ENCODE results near the gene PTTG1IP. TPM values are rescaled to one million over a fixed set of nuclear protein-coding genes. Genes with fewer than 3 reads are reported as not detected.

Gene PTTG1IP
- total RNA-seq, 1 donor from 2014 or later, result 88.6 TPM

DNA sequence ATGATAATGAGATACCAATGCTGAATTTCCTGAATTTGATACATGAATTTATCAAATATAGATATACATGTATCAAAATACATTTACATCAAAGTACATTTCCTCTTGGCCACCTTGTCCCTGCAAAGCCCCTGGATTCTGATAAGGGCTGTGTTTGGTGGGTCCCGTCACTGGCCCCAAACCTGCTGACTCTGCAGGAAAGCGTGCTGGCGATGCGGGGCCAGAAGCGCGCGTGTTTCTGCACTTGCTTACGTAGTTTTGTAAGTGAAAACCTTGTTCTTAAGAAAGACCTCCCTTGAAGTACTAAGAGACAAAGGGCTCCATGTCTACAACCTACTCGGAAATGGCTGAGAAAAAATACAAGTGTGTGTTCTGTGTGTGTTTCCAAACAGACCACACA lies 36.2 kb upstream of the PTTG1IP start:
- no peak for DNase-seq

DNA sequence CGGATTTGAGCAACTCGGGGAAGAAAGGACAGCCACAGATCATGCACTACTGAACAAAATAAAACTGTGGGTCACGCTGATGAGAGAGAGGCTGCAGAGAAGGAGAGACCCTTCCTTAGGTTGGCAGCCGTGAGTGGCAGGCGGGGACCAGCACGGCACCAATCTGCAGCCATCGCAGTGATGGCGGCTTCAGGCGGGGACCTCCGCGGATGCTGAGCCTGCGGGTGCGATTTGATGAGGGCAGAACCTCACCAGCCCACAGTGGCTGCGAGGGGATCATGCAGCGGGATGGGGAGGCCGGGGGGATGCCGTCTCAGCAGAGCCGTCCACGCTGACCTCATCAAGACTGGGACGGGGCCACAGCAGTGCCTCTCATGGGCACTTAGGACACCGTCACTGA lies 35.4 kb upstream of the PTTG1IP start:
- DNase-seq, result no peak

DNA sequence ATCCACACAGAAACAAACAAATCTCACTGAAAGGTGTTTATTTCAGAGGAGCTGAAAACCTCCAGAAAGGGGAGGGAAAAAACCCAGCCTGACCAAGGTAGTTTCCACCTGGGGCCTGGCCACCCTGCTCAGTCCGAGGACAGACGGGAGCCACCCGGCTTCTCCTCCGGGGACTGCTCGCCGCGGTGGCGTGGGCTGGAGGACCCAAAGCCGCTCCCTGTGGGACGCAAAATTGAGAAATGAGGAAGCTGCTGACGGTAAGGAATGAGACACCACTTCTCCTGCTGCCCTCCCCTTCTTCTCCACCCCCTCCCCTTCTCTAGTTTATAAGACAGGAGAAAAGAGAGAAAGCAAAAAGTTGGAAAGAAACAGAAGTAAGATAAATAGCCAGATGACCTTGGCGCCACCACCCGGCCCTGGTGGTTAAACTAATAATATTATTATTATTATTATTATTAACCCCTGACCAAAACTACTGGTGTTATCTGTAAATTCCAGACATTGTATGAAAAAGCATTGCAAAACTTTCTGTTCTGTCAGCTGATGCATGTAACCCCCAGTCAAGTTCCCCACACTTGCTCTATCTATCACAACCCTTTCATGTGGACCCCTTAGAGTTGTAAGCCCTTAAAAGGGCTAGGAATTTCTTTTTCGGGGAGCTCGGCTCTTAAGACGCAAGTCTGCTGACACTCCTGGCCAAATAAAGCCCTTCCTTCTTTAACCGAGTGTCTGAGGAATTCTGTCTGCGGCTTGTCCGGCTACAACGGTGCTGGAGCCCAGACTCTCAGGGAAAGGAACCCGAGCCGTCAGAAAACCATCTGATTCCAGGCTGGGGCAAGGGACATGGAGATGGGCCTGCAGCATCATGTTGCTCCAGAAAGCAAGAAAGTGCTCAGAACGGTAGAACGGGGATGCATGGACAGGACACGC lies 34.7 kb upstream of the PTTG1IP start:
- no peak for DNase-seq

- no peak for DNase-seq
Observed at GRCh38 chr21:44907225-44907965, 33.9 kb upstream of the PTTG1IP start.

DNA sequence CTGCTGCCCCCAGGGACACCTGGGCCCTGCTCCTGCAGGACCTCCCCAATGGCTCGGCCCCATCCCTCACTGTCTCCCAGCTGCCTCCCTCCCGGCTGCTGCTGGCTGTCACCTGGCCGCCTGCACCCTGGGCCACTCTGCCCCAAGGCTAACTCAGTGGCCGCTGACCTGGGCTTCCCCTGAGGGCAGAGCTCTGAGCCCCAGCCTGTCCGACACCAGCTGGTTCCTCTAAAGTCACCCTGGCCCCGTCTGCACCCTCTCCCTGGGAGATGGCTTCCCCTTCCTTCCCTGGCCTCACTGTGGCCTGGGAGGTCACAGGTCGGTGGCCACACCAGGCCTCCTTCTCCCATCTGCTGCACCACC lies 32.2 kb upstream of the PTTG1IP start:
- no peak for DNase-seq

- no peak for DNase-seq
Observed at GRCh38 chr21:44905016-44905727, 31.7 kb upstream of the PTTG1IP start.

DNA sequence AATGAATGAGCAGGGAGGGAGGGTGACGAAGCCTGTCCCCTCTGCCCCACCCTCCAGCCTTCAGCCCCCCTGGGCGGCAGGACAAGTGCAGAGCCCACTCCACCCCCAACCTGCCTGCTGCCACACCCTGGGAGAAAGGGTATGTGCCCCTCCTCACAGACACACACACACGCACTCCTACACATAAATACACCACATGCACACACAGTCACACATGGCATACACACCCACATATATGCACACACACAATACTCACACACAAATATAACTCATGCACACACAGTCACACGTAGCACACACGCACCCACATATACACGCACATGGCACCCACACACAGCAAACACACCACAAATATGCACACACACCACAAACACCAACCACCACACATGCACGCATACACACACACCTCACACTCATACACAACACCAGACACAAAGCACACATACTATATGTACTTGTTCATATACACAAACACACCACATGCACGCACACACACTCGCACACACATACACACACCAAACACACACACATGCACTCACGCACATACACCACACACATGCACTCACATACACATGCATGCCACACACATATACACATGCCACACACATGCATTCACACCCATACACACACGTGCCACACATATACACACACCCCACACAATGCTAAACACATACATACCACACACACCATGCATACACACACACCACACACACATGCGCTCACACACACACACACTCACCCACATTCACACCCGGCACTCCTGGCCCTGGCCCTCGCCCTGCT lies 30.8 kb upstream of the PTTG1IP start:
- DNase-seq, result no peak

- DNase-seq, result no peak
Observed at GRCh38 chr21:44903689-44904088, 30.2 kb upstream of the PTTG1IP start.

DNA sequence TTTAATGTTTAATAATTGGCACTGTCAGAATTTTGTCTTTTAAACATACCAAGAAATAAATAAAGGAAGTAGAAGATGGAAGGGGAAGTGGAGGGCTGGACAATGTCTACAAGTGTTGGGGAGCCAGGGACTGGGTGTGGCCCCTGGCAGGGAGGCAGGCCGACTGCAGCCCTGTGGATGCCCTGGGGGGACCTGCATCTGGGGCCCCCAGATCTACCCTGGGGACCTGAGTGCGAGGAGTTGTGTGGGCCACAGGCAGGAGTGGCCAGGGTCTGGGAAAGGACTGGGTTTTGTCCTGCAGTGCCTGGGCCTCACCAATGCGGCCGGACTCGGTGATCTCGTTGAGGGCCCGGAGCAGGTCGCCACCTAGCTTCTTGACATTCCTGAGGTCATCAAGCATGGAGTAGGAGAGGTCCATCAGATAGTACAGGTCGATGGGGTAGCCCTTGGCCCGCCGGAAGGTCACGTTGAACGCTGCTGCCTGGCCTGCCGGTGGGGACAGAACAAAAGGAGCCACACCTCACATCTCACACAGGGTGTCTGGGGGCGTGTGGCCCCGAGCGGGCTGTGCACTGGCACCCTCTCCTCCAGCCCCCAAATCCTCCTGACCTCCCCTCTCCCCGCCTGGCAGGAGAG lies 29.7 kb upstream of the PTTG1IP start:
- no peak for DNase-seq

DNA sequence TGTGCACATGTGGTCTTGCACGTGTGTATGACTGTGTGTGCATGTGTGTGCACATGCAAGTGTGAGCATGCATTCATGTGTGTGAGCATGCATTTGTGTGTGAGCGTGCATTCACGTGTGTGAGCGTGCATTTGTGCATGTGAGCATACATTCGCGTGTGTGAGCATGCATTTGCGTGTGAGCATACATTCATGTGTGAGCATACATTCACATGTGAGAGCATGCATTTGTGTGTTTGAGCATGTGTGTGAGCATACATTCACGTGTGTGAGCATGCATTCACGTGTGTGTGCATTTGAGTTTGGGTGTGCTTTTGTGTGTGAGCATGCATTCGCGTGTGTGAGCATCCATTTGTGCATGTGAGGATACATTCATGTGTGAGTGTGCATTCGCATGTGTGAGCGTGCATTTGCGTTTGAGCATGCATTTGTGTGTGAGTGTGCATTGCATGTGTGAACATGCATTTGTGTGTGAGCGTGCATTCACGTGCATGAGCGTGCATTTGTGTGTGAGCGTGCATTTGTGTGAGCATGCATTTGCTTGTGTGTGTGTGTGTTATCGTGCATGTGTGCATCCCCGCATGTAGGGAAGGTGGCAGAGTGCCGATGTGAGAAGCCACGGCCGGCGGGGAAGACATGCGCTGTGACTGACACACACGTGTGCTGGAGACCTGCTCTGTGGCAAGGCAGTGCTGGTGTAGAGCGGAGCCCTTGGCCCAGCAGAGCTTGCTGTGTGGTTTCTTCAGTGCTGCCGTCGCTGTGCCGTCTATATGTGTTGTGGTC lies 29.0 kb upstream of the PTTG1IP start:
- no peak for DNase-seq

- DNase-seq, result no peak
Observed at GRCh38 chr21:44901391-44902074, 28.0 kb upstream of the PTTG1IP start.

DNA sequence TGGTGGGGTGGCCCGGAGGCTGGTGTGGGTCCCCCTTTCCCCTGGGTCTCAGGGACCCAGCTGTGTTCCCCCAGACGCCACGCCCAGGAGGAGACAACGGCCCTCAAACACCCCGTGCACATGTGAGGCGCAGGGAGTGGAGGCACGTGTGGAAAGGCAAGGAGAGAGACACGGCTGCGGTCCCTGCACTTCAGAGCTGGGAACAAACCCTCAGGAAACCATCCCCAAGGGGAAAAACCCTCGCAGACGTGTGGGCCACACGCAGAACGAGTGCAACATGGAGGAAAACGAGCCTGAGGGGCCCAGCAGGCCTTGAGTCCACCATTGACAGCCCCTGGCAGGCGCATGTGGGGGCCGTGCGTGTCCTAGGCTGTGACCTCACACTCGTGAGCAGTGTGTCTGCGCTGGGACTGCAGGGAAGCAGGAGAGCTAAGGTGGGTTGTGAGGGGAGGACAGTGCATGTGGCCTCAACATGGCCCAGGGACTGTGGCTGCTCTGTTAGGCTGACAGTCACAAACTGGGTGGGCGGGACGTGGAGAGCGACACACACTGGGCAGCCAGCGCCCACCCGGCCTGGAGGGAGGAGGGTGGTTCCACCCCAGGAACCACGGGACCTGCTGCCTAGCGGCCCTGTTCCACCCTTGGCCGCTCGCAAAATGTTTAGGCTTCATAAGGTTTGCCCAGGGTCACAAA lies 27.2 kb upstream of the PTTG1IP start:
- no peak for DNase-seq

DNA sequence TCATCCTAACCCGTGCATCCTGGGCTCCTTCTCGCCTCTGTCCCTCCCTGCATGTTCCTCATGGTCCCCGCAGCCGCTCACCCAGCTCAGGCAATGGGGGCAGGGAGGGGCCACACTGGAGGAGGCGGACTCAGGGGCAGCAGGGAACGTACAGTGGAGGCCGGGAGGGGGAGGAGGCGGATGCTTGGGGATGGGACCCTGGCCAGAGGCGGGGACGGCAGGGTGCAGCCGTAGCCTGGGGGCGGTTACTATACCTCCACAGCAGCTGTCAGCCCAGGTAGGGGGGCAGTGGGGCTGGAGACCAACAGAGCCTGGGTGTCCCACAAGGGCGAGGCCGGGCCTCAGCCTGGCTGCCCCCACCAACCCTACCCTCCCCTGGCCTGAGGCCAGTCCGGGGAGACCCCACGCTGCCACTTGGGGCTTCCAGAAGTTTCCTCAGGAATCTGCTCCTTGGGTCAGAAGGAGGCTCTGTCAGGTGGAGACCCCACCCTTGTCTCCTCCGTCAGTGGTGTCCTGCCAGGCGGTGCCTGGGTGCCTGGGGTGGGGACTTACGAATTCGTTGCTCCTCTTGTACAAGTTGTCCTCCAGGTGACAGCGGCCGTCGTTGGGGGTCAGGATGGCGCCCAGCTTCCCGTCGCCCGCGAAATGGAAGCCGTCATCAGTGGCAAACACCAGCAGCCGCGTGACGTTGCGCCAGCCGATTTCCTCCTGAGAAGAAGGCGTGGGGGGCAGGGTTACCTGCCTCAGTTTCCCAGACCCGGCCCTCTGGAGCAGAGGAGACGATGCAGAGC lies 26.5 kb upstream of the PTTG1IP start:
- no peak for DNase-seq

- no peak for DNase-seq
Observed at GRCh38 chr21:44898851-44899767, 25.6 kb upstream of the PTTG1IP start.

GRCh38 chr21:44898011-44898488 lies 24.6 kb upstream of the PTTG1IP start:
- no peak for DNase-seq

GRCh38 chr21:44897326-44898010 lies 24.0 kb upstream of the PTTG1IP start:
- DNase-seq, result no peak

Data from skin of body (tissue), 2 donors.